Natural killer cell treated with Interleukin-12 subunit alpha and Interleukin-12 subunit beta and Interleukin-15 and Interleukin-18, amount 100 ng/mL, for 72 hours (primary cell): ENCODE data around the gene PARN. TPM values are rescaled to one million over a fixed set of nuclear protein-coding genes. Genes with fewer than 3 reads are reported as not detected.

ENCODE experiments used
- ATAC-seq, 2 donors: fragments of 150-1000 bp; cut with Tn5 transposase in 1 of 2; sonication (Bioruptor Pico), chemical (Tn5 transposase) in 1 of 2; 2 replicates each; pipeline ENCODE4 v1.10.0; 2021
- DNase-seq: peaks from one replicate; pipeline ENCODE4 v3.0.0; 2022; ENCODE audit warnings: low spot score
- H3K27ac Mint-ChIP-seq, 2 donors: 1 replicate in 1 of 2; 2 replicates in 1 of 2; pipeline ENCODE4 v1.8.0; 2022; ENCODE audit warnings: mixed read lengths in 2 of 2, mild to moderate bottlenecking in 1 of 2, moderate library complexity in 1 of 2
- H3K27me3 Mint-ChIP-seq, 2 donors: 1 replicate in 1 of 2; 2 replicates in 1 of 2; pipeline ENCODE4 v1.8.0; 2022; ENCODE audit warnings: mixed read lengths in 2 of 2
- H3K36me3 Mint-ChIP-seq: one replicate; pipeline ENCODE4 v1.8.0; 2022; ENCODE audit warnings: mixed read lengths
- H3K4me1 Mint-ChIP-seq, 2 donors: 1 replicate in 1 of 2; 2 replicates in 1 of 2; pipeline ENCODE4 v1.8.0; 2022; ENCODE audit warnings: low read depth in 2 of 2, mixed read lengths in 2 of 2, mild to moderate bottlenecking in 1 of 2
- H3K4me3 Mint-ChIP-seq: one replicate; pipeline ENCODE4 v1.8.0; 2022; ENCODE audit warnings: mixed read lengths
- H3K9me3 Mint-ChIP-seq: 2 replicates; pipeline ENCODE4 v1.8.0; 2022; ENCODE audit warnings: mixed read lengths
- total RNA-seq, 2 donors: library from RNA; stranded (reverse); gene quantifications; one replicate each; pipeline ENCODE4 v1.2.3, GENCODE V29; 2022

Gene PARN, protein sequence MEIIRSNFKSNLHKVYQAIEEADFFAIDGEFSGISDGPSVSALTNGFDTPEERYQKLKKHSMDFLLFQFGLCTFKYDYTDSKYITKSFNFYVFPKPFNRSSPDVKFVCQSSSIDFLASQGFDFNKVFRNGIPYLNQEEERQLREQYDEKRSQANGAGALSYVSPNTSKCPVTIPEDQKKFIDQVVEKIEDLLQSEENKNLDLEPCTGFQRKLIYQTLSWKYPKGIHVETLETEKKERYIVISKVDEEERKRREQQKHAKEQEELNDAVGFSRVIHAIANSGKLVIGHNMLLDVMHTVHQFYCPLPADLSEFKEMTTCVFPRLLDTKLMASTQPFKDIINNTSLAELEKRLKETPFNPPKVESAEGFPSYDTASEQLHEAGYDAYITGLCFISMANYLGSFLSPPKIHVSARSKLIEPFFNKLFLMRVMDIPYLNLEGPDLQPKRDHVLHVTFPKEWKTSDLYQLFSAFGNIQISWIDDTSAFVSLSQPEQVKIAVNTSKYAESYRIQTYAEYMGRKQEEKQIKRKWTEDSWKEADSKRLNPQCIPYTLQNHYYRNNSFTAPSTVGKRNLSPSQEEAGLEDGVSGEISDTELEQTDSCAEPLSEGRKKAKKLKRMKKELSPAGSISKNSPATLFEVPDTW
- total RNA-seq, result 10 to 100 TPM; 25.4 to 50.4 TPM

GRCh38 chr16:14629919-14630619 is at the start of gene PARN:
Gene PARN, minus strand, starts transcription at chr16:14630260. Its CDS starts 135 bp downstream, at chr16:14630125.
- H3K27me3 Mint-ChIP-seq, result no peaks in the 10 kb centered on the region
- H3K4me1 Mint-ChIP-seq, result peaks cover 26 to 36% of the 10 kb centered on the region in 2 donors
- ATAC-seq, result peak; percentile 83 to 88
- peak within 1 kb of the TSS; percentile 95 to 97 for H3K27ac Mint-ChIP-seq
- H3K4me3 Mint-ChIP-seq, result peak within 1 kb of the TSS; percentile 90
- H3K36me3 Mint-ChIP-seq, result peaks cover 6% of the 10 kb centered on the region
- DNase-seq, result peak; percentile 99
- H3K9me3 Mint-ChIP-seq, result no peaks in the 10 kb centered on the region

DNA sequence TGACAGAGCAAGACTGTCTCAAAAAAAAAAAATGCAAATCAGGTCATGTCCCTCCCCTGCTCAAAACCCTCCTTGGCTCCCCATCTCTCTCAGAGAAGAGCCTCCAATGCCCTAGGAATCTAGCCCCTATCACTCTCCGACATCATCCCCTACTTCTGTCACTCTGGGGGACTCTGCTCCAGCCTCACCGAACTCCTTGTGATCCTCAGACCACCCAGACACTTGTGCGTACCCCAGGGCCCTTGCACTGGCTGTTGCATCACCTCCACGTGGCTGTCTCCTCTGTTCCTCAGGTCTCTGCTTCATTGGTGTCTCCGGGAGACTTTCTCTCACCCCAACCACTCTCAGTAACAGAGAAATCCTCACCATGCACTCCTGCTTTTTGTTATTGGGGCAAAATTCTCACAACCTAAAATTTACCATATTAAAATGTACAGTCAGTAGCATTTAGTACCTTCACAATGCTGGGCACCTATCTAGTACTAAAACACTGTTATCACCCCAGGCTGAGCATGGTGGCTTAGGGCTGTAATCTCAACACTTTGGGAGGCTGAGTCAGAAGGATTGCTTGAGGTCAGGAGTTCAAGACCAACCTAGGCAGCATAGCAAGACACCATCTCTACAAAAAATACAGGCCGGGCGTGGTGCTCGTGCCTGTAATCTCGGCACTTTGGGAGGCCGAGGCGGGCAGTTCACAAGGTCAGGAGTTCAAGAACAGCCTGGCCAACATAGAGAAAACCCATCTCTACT is 48.9 kb upstream of the PARN start:
- no peak for DNase-seq
- Mint-ChIP-seq H3K9me3 (no peaks in the 10 kb centered on the region), H3K36me3 (no peaks in the 10 kb centered on the region), H3K27me3 (peaks cover 6 to 15% of the 10 kb centered on the region in 2 donors), H3K4me3 (no peak overlapping the region), H3K27ac (no peak overlapping the region), H3K4me1 (no peaks in the 10 kb centered on the region)
- ATAC-seq, result no peak

DNA sequence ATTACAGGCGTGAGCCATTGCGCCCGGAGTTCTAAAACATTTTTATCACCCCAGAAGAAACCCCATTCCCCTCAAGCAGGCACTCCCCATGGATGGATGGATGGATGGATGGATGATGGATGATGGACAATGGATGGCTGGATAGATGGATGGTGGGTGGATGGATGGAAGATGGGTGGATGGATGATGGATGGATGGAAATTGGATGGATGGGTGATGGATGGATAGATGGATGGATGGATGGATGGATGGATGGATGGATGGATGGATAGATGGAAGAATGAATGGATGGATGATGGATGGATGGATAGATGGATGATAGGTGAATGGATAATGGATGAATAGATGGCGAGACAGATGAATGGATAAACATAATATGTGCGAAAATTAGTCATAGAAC is 47.6 kb upstream of the PARN start:
- Mint-ChIP-seq H3K36me3 (no peaks in the 10 kb centered on the region), H3K9me3 (no peaks in the 10 kb centered on the region), H3K27ac (no peak overlapping the region), H3K4me3 (no peak overlapping the region), H3K4me1 (peaks cover under 1 to 2% of the 10 kb centered on the region in 2 donors), H3K27me3 (peaks cover 6 to 15% of the 10 kb centered on the region in 2 donors)
- no peak for ATAC-seq
- no peak for DNase-seq

GRCh38 chr16:14676633-14677032 is 46.6 kb upstream of the PARN start:
- Mint-ChIP-seq H3K27me3 (peaks cover 6 to 15% of the 10 kb centered on the region in 2 donors), H3K4me1 (peaks cover 9 to 10% of the 10 kb centered on the region in 2 donors), H3K4me3 (no peak overlapping the region), H3K36me3 (no peaks in the 10 kb centered on the region), H3K27ac (no peak overlapping the region), H3K9me3 (no peaks in the 10 kb centered on the region)
- no peak for DNase-seq
- no peak for ATAC-seq

- H3K4me1 Mint-ChIP-seq, result peaks cover 9 to 10% of the 10 kb centered on the region in 2 donors
- DNase-seq, result no peak
- no peaks in the 10 kb centered on the region for H3K36me3 Mint-ChIP-seq
- H3K9me3 Mint-ChIP-seq, result no peaks in the 10 kb centered on the region
- H3K27ac Mint-ChIP-seq, result peak overlapping the region; percentile 3 to 12
- peak overlapping the region; percentile 36 for H3K4me3 Mint-ChIP-seq
- no peak for ATAC-seq
- peaks cover 0 to 3% of the 10 kb centered on the region in 2 donors for H3K27me3 Mint-ChIP-seq
These were observed 42.4 kb upstream of the PARN start for GRCh38 chr16:14672403-14672971.

- Mint-ChIP-seq H3K36me3 (peaks cover 9% of the 10 kb centered on the region), H3K4me1 (peaks cover 9 to 10% of the 10 kb centered on the region in 2 donors), H3K4me3 (no peak overlapping the region), H3K27ac (no peak overlapping the region), H3K9me3 (no peaks in the 10 kb centered on the region), H3K27me3 (no peaks in the 10 kb centered on the region)
- no peak for ATAC-seq
- DNase-seq, result no peak
These were observed 39.7 kb upstream of the PARN start for GRCh38 chr16:14669776-14670175.

DNA sequence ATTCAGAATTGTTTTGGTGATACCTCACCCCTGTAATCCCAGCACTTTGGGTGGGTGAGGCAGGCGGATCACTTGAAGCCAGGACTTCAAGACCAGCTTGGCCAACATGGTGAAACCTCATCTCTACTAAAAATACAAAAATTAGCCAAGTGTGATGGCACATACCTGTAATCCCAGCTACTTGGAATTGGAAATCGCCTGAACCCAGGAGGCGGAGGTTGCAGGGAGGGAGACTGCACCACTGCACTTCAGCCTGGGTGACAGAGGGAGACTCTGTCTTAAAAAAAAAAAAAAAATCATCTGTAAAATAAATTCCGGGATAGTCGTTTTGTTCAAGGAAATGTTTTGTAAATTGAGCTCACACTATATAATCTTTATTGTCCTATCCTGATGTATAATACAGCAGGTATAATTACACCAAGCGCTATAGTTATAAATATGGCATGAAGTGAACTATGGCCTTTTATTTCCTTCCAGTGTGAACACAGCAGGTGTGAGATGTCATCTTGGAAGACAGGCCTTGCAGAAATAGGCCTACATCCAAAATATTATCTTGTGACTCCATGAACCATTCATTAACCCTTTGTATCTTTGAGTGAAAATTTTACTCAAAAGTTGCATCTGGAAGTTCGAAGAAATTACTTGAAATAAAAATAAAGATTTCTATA is 38.6 kb upstream of the PARN start:
- no peak overlapping the region for H3K4me3 Mint-ChIP-seq
- no peak overlapping the region for H3K27ac Mint-ChIP-seq
- DNase-seq, result no peak
- H3K36me3 Mint-ChIP-seq, result peaks cover 9% of the 10 kb centered on the region
- peaks cover 9 to 10% of the 10 kb centered on the region in 2 donors for H3K4me1 Mint-ChIP-seq
- no peaks in the 10 kb centered on the region for H3K9me3 Mint-ChIP-seq
- no peak for ATAC-seq
- H3K27me3 Mint-ChIP-seq, result no peaks in the 10 kb centered on the region

- no peak for DNase-seq
- Mint-ChIP-seq H3K27me3 (no peaks in the 10 kb centered on the region), H3K9me3 (no peaks in the 10 kb centered on the region), H3K4me3 (no peak overlapping the region), H3K27ac (no peak overlapping the region), H3K36me3 (peaks cover 11% of the 10 kb centered on the region), H3K4me1 (peaks cover 8% of the 10 kb centered on the region in 2 donors)
- no peak for ATAC-seq
These were observed 37.5 kb upstream of the PARN start for GRCh38 chr16:14667347-14668266.

GRCh38 chr16:14658063-14658462 is 28.0 kb upstream of the PARN start:
- ATAC-seq, result no peak
- DNase-seq, result no peak
- Mint-ChIP-seq H3K4me1 (peaks cover 0 to 5% of the 10 kb centered on the region in 2 donors), H3K27me3 (no peaks in the 10 kb centered on the region), H3K27ac (peak overlapping the region in 1 of 2 donors; percentile 70), H3K36me3 (peaks cover 11% of the 10 kb centered on the region), H3K9me3 (no peaks in the 10 kb centered on the region), H3K4me3 (no peak overlapping the region)

- Mint-ChIP-seq H3K4me3 (no peak overlapping the region), H3K36me3 (peaks cover 13% of the 10 kb centered on the region), H3K4me1 (peaks cover 0 to 8% of the 10 kb centered on the region in 2 donors), H3K9me3 (no peaks in the 10 kb centered on the region), H3K27me3 (no peaks in the 10 kb centered on the region), H3K27ac (peak overlapping the region in 1 of 2 donors; percentile 12)
- DNase-seq, result no peak
- no peak for ATAC-seq
These were observed 22.7 kb upstream of the PARN start for GRCh38 chr16:14652726-14653125.

DNA sequence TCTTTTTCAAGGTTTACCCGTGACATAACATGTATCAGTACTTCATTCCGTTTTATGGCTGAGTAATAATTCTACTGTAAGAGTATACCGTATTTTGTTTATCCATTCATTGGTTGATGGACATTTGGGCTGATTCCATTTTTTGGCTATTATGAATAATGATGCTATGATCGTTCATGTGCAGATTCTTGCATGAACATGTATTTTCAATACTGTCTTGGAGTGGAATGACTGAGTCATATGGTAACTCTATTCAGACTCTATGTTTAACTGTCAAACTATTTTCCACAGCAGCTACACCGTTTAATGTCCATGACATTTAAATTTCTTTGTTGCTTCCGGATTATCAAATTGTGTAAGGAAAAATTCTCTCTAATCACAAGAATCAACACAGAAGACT is 20.6 kb upstream of the PARN start:
- no peak overlapping the region for H3K27ac Mint-ChIP-seq
- no peaks in the 10 kb centered on the region for H3K27me3 Mint-ChIP-seq
- no peak overlapping the region for H3K4me3 Mint-ChIP-seq
- H3K9me3 Mint-ChIP-seq, result no peaks in the 10 kb centered on the region
- H3K36me3 Mint-ChIP-seq, result peaks cover 13% of the 10 kb centered on the region
- peaks cover 0 to 7% of the 10 kb centered on the region in 2 donors for H3K4me1 Mint-ChIP-seq
- ATAC-seq (no peak), DNase-seq (no peak)

DNA sequence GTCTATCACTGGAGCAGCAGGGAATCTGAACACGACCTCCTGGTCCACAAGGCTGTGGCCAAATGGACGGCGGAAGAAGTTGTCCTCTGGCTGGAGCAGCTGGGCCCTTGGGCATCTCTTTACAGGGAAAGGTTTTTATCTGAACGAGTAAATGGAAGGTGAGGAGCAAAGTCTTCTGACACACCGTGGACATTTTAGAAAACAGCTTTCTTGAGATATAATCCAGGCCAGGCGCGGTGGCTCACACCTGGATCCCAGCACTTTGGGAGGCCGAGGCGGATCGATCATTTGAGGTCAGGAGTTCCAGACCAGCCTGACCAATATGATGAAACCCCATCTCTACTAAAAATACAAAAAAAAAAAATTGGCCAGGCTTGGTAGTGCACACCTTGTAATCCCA is 19.8 kb upstream of the PARN start:
- Mint-ChIP-seq H3K27ac (no peak overlapping the region), H3K4me1 (peaks cover 0 to 7% of the 10 kb centered on the region in 2 donors), H3K4me3 (no peak overlapping the region), H3K36me3 (peaks cover 13% of the 10 kb centered on the region), H3K9me3 (no peaks in the 10 kb centered on the region), H3K27me3 (no peaks in the 10 kb centered on the region)
- DNase-seq (no peak), ATAC-seq (no peak)
